HG03520 (cell line): Measurements from ENCODE around the gene GNLY.
"Not testable (repeated sequence)": the region's sequence is repeated elsewhere in the genome, so short reads cannot be mapped to it uniquely, and the experiment has no call there.

Source experiments
- ATAC-seq: cut with Tn5 transposase; IDR thresholded peaks from one replicate; pipeline ENCODE4 v1.9.1; 2021; ENCODE audit warnings: mild to moderate bottlenecking, moderate library complexity; ENCODE audit not compliant: unreplicated experiment

Gene GNLY

GRCh38 chr2:85694052-85695025, at the start of gene GNLY:
Gene GNLY (plus strand): TSS chr2:85694358. CDS start chr2:85694419, 61 bp downstream.
- no peak for ATAC-seq

- no peak for ATAC-seq
Measured at GRCh38 chr2:85644909-85645308, 49.2 kb upstream of the GNLY start.

- no peak for ATAC-seq
Measured at GRCh38 chr2:85646166-85646565, 48.0 kb upstream of the GNLY start.

GRCh38 chr2:85647823-85648526, 46.2 kb upstream of the GNLY start:
- no peak for ATAC-seq

GRCh38 chr2:85648619-85649018, 45.5 kb upstream of the GNLY start:
- ATAC-seq = no peak

- no peak for ATAC-seq
Measured at GRCh38 chr2:85649201-85650190, 44.7 kb upstream of the GNLY start.

- no peak for ATAC-seq
Measured at GRCh38 chr2:85650456-85650855, 43.7 kb upstream of the GNLY start.

GRCh38 chr2:85651097-85651496, 43.1 kb upstream of the GNLY start:
- no peak for ATAC-seq

GRCh38 chr2:85652056-85652455, 42.1 kb upstream of the GNLY start:
- no peak for ATAC-seq

- ATAC-seq = no peak
Measured at GRCh38 chr2:85653996-85654395, 40.2 kb upstream of the GNLY start.

GRCh38 chr2:85655961-85656417, 38.2 kb upstream of the GNLY start:
- ATAC-seq = no peak

- no peak for ATAC-seq
Measured at GRCh38 chr2:85656468-85656867, 37.7 kb upstream of the GNLY start.

GRCh38 chr2:85657399-85657798, 36.8 kb upstream of the GNLY start:
- ATAC-seq = not testable (repeated sequence)

GRCh38 chr2:85659324-85659981, 34.7 kb upstream of the GNLY start:
- no peak for ATAC-seq

GRCh38 chr2:85660301-85660700, 33.9 kb upstream of the GNLY start:
- ATAC-seq = not testable (repeated sequence)

- no peak for ATAC-seq
Measured at GRCh38 chr2:85660725-85661124, 33.4 kb upstream of the GNLY start.

GRCh38 chr2:85661139-85661858, 32.9 kb upstream of the GNLY start:
- no peak for ATAC-seq

GRCh38 chr2:85662899-85663593, 31.1 kb upstream of the GNLY start:
- no peak for ATAC-seq
